OCI-LY7 (cell line): ENCODE data around the gene NCKAP5.

Experiments used
- CTCF ChIP-seq: fragments of 200-600 bp; sonication (generic); conservative IDR thresholded peaks from 2 replicates; pipeline ENCODE4 v1.5.1; 2014; ENCODE audit warnings: mild to moderate bottlenecking, antibody characterized with exemption, low read length, moderate library complexity, mixed read lengths
- EZH2phosphoT487 ChIP-seq: fragments of 200-600 bp; sonication (generic); IDR thresholded peaks from 2 replicates; pipeline ENCODE4 v1.6.1; 2018; ENCODE audit warnings: low read depth, borderline replicate concordance, mild to moderate bottlenecking, mixed run types, antibody characterized with exemption, low read length, moderate library complexity, mixed read lengths

- no peak for TF ChIP-seq EZH2phosphoT487
- TF ChIP-seq CTCF, result no peak
Observed at GRCh38 chr2:133411101-133411500, 157.2 kb downstream of the NCKAP5 start.
